H9 (cell line): ENCODE measurements around the gene KLK6. TPM values are rescaled to one million over a fixed set of nuclear protein-coding genes. Genes with fewer than 3 reads are reported as not detected.

Experiments used
- DNase-seq: peaks from one replicate; pipeline ENCODE4 v3.0.0-alpha.2; 2017
- H2AFZ ChIP-seq: one replicate; pipeline ENCODE4 v1.6.1; 2013; ENCODE audit warnings: mild to moderate bottlenecking, low read length, control low read depth, moderate library complexity
- H2AK5ac ChIP-seq: 2 replicates; pipeline ENCODE4 v1.6.1; 2013; ENCODE audit warnings: low read length, control low read depth, mixed read lengths; ENCODE audit not compliant: insufficient read length
- H2BK120ac ChIP-seq: one replicate; pipeline ENCODE4 v1.6.1; 2013; ENCODE audit warnings: low read depth, mild to moderate bottlenecking, low read length, control low read depth, inconsistent platforms; ENCODE audit not compliant: poor library complexity, severe bottlenecking
- H2BK12ac ChIP-seq: 2 replicates; pipeline ENCODE4 v1.6.1; 2013; ENCODE audit warnings: low read length, control low read depth, mixed read lengths, low read depth; ENCODE audit not compliant: insufficient read length
- H2BK15ac ChIP-seq: 2 replicates; pipeline ENCODE4 v1.6.1; 2013; ENCODE audit warnings: low read depth, low read length, control low read depth
- H2BK20ac ChIP-seq: one replicate; pipeline ENCODE4 v1.6.1; 2013; ENCODE audit warnings: low read depth, mild to moderate bottlenecking, low read length, control low read depth, inconsistent platforms; ENCODE audit not compliant: poor library complexity, severe bottlenecking
- H2BK5ac ChIP-seq: 2 replicates; pipeline ENCODE4 v1.6.1; 2013; ENCODE audit warnings: low read length, control low read depth, mixed read lengths; ENCODE audit not compliant: insufficient read length
- H3K14ac ChIP-seq: 2 replicates; pipeline ENCODE4 v1.6.1; 2013; ENCODE audit warnings: low read length, control low read depth; ENCODE audit not compliant: insufficient read depth
- H3K18ac ChIP-seq: 2 replicates; pipeline ENCODE4 v1.6.1; 2013; ENCODE audit warnings: low read depth, mild to moderate bottlenecking, mixed read lengths, low read length, control low read depth; ENCODE audit not compliant: insufficient read length
- H3K23ac ChIP-seq: 2 replicates; pipeline ENCODE4 v1.6.1; 2013; ENCODE audit warnings: low read length, control low read depth, mixed read lengths, low read depth; ENCODE audit not compliant: insufficient read length
- H3K23me2 ChIP-seq: 2 replicates; pipeline ENCODE4 v1.6.1; 2013; ENCODE audit warnings: low read depth, mild to moderate bottlenecking, mixed read lengths, low read length, control low read depth; ENCODE audit not compliant: insufficient read length, poor library complexity, severe bottlenecking
- H3K27ac ChIP-seq: 2 replicates; pipeline ENCODE4 v1.5.1; 2013; ENCODE audit warnings: low read length, control low read depth, mixed read lengths, low read depth; ENCODE audit not compliant: insufficient read length
- H3K27me3 ChIP-seq: 2 replicates; pipeline ENCODE4 v1.6.1; 2013; ENCODE audit warnings: low read length, control low read depth, inconsistent platforms; ENCODE audit not compliant: insufficient read depth
- H3K4ac ChIP-seq: 2 replicates; pipeline ENCODE4 v1.6.1; 2013; ENCODE audit warnings: low read depth, mild to moderate bottlenecking, control low read depth, inconsistent platforms, low read length, moderate library complexity
- H3K4me1 ChIP-seq: 2 replicates; pipeline ENCODE4 v1.6.1; 2013; ENCODE audit warnings: low read length, control low read depth, inconsistent platforms; ENCODE audit not compliant: insufficient read depth
- H3K4me2 ChIP-seq: 2 replicates; pipeline ENCODE4 v1.6.1; 2013; ENCODE audit warnings: low read length, control low read depth, mixed read lengths; ENCODE audit not compliant: insufficient read length, insufficient read depth
- H3K56ac ChIP-seq: 2 replicates; pipeline ENCODE4 v1.6.1; 2013; ENCODE audit warnings: low read depth, mild to moderate bottlenecking, mixed read lengths, low read length, control low read depth; ENCODE audit not compliant: insufficient read length
- H3K79me1 ChIP-seq: 2 replicates; pipeline ENCODE4 v1.6.1; 2013; ENCODE audit warnings: low read depth, mild to moderate bottlenecking, moderate library complexity, low read length, control low read depth, inconsistent platforms; ENCODE audit not compliant: insufficient read depth, poor library complexity, severe bottlenecking
- H3K79me2 ChIP-seq: 2 replicates; pipeline ENCODE4 v1.6.1; 2013; ENCODE audit warnings: low read length, control low read depth, inconsistent platforms; ENCODE audit not compliant: insufficient read depth
- H3K9ac ChIP-seq: 2 replicates; pipeline ENCODE4 v1.6.1; 2013; ENCODE audit warnings: low read length, control low read depth, mixed read lengths; ENCODE audit not compliant: insufficient read length; ENCODE audit errors: extremely low read depth
- H3K9me3 ChIP-seq: one replicate; pipeline ENCODE4 v1.6.1; 2013; ENCODE audit warnings: low read depth, low read length, inconsistent platforms; ENCODE audit not compliant: control insufficient read depth
- H3T11ph ChIP-seq: one replicate; pipeline ENCODE4 v1.6.1; 2013; ENCODE audit warnings: mild to moderate bottlenecking, low read length, control low read depth, inconsistent platforms
- H4K20me1 ChIP-seq: one replicate; pipeline ENCODE4 v1.6.1; 2013; ENCODE audit not compliant: control insufficient read depth, insufficient read length, insufficient read depth
- H4K5ac ChIP-seq: 2 replicates; pipeline ENCODE4 v1.6.1; 2013; ENCODE audit warnings: low read depth, mild to moderate bottlenecking, mixed read lengths, low read length, control low read depth; ENCODE audit not compliant: insufficient read length
- H4K8ac ChIP-seq: replicated peaks from 2 replicates; pipeline ENCODE4 v1.6.1; 2013; ENCODE audit warnings: low read length, control low read depth, mixed read lengths, low read depth; ENCODE audit not compliant: insufficient read length
- H4K91ac ChIP-seq: 2 replicates; pipeline ENCODE4 v1.6.1; 2013; ENCODE audit warnings: low read depth, mild to moderate bottlenecking, moderate library complexity, mixed read lengths, low read length, control low read depth; ENCODE audit not compliant: insufficient read length
- H3K27ac Mint-ChIP-seq, 3 experiments: 2 replicates in 2 of 3; 3 replicates in 1 of 3; pipeline ENCODE4 v1.8.0; 2020 to 2021; ENCODE audit warnings: mixed read lengths in 3 of 3, mild to moderate bottlenecking in 1 of 3, moderate library complexity in 1 of 3
- H3K27me3 Mint-ChIP-seq: 2 replicates; pipeline ENCODE4 v1.8.0; 2021; ENCODE audit warnings: low read depth, mild to moderate bottlenecking, moderate library complexity, mixed read lengths
- H3K36me3 Mint-ChIP-seq, 3 experiments: 2 replicates in 2 of 3; 3 replicates in 1 of 3; pipeline ENCODE4 v1.8.0; 2020 to 2021; ENCODE audit warnings: low read depth in 3 of 3, mixed read lengths in 3 of 3; ENCODE audit not compliant: insufficient read depth in 1 of 3
- H3K4me1 Mint-ChIP-seq, 2 experiments: 2 replicates each; pipeline ENCODE4 v1.8.0; 2020; ENCODE audit warnings: mixed read lengths in 2 of 2
- H3K4me3 Mint-ChIP-seq, 2 experiments: 2 replicates in 1 of 2; 3 replicates in 1 of 2; pipeline ENCODE4 v1.8.0; 2020 to 2021; ENCODE audit warnings: mild to moderate bottlenecking in 2 of 2, mixed read lengths in 2 of 2, moderate library complexity in 1 of 2
- H3K9me3 Mint-ChIP-seq, 2 experiments: 2 replicates in 1 of 2; 3 replicates in 1 of 2; pipeline ENCODE4 v1.8.0; 2020; ENCODE audit warnings: mild to moderate bottlenecking in 2 of 2, mixed read lengths in 2 of 2, moderate library complexity in 1 of 2
- WGBS: extraction: QIAGEN DNeasy Blood & Tissue Kit; methylation state at CpG from one replicate; pipeline ENCODE4 v1.1.7; 2013; ENCODE audit warnings: missing lambda C conversion rate, low lambda C conversion rate, mixed read lengths; ENCODE audit not compliant: insufficient read length; ENCODE audit errors: extremely low coverage; 5-methylcytosine and 5-hydroxymethylcytosine counted together
- total RNA-seq: library from RNA; stranded (reverse); gene quantifications from 2 replicates; pipeline ENCODE4 v1.2.1, GENCODE V29; 2021
- TF ChIP-seq, protein P1 (sequence below): fragments of 200-600 bp; sonication (generic); conservative IDR thresholded peaks from 3 replicates; pipeline ENCODE4 v1.8.0; 2021; ENCODE audit warnings: antibody characterized with exemption, mild to moderate bottlenecking

Gene KLK6
- total RNA-seq, 1 experiment from 2014 or later = 2.6 TPM

DNA sequence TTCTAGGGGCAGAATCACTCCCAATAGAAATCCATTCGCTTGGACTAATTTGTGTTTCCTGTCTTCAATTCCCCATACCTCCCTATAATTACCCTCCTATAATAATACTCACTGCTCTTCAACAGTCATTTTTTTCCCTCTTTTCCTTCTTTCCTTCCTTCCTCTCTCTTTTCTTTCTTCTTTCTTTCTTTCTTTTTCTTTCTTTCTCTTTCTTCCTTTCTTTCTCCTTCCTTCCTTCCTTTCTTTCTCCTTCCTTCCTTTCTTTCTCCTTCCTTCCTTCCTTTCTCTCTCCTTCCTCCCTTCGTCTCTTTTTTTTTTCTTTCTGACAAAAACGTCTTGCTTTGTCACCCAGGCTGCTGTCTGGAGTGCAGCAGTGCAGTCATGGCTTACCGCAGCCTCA, 24.6 kb downstream of the KLK6 start:
- H3K23me2 ChIP-seq = no peaks in the 10 kb centered on the region
- H2BK12ac ChIP-seq = no peak overlapping the region
- no peak overlapping the region for H2BK20ac ChIP-seq
- no peak overlapping the region for H3K23ac ChIP-seq
- H3K14ac ChIP-seq = no peak overlapping the region
- no peak overlapping the region for H3K4me2 ChIP-seq
- no peak overlapping the region for H3T11ph ChIP-seq
- H4K5ac ChIP-seq = no peak overlapping the region
- no CpG with 5 or more reads among the region's 4 CpGs for WGBS
- no peak overlapping the region for H3K4me3 Mint-ChIP-seq
- no peak overlapping the region for H2AK5ac ChIP-seq
- no peak for DNase-seq
- no peaks in the 10 kb centered on the region for H3K36me3 Mint-ChIP-seq
- no peak overlapping the region for H2BK5ac ChIP-seq
- H3K27ac Mint-ChIP-seq = no peak overlapping the region
- H3K4me1 Mint-ChIP-seq = peaks cover under 1% of the 10 kb centered on the region in 2 experiments; a peak in 2 of 4 replicates
- no peaks in the 10 kb centered on the region for H3K4me1 ChIP-seq
- H3K79me2 ChIP-seq = no peaks in the 10 kb centered on the region
- H3K79me1 ChIP-seq = no peaks in the 10 kb centered on the region
- H3K56ac ChIP-seq = no peak overlapping the region
- H3K9ac ChIP-seq = no peak overlapping the region
- no peaks in the 10 kb centered on the region for H3K27me3 ChIP-seq
- no peak overlapping the region for H2AFZ ChIP-seq
- no peak overlapping the region for H4K8ac ChIP-seq
- peaks cover 48% of the 10 kb centered on the region for H3K27me3 Mint-ChIP-seq
- no peak overlapping the region for H3K18ac ChIP-seq
- no peak overlapping the region for H3K4ac ChIP-seq
- no peak overlapping the region for H3K27ac ChIP-seq
- no peak overlapping the region for H4K91ac ChIP-seq
- TF ChIP-seq, protein P1, sequence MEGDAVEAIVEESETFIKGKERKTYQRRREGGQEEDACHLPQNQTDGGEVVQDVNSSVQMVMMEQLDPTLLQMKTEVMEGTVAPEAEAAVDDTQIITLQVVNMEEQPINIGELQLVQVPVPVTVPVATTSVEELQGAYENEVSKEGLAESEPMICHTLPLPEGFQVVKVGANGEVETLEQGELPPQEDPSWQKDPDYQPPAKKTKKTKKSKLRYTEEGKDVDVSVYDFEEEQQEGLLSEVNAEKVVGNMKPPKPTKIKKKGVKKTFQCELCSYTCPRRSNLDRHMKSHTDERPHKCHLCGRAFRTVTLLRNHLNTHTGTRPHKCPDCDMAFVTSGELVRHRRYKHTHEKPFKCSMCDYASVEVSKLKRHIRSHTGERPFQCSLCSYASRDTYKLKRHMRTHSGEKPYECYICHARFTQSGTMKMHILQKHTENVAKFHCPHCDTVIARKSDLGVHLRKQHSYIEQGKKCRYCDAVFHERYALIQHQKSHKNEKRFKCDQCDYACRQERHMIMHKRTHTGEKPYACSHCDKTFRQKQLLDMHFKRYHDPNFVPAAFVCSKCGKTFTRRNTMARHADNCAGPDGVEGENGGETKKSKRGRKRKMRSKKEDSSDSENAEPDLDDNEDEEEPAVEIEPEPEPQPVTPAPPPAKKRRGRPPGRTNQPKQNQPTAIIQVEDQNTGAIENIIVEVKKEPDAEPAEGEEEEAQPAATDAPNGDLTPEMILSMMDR = no peak
- no peak overlapping the region for H2BK15ac ChIP-seq
- H3K9me3 ChIP-seq = no peaks in the 10 kb centered on the region
- no peak overlapping the region for H2BK120ac ChIP-seq
- H3K9me3 Mint-ChIP-seq = peaks cover 2 to 5% of the 10 kb centered on the region in 2 experiments; a peak in 3 of 5 replicates
- H4K20me1 ChIP-seq = no peaks in the 10 kb centered on the region
